GM10847 (cell line): ENCODE results near the gene ANKRD33.

ENCODE experiments used
- POLR2A ChIP-seq: IDR thresholded peaks from 2 replicates; pipeline ENCODE4 v1.6.1; 2011; ENCODE audit not compliant: insufficient read length; ENCODE audit errors: extremely low read depth

ANKRD33 gene

DNA sequence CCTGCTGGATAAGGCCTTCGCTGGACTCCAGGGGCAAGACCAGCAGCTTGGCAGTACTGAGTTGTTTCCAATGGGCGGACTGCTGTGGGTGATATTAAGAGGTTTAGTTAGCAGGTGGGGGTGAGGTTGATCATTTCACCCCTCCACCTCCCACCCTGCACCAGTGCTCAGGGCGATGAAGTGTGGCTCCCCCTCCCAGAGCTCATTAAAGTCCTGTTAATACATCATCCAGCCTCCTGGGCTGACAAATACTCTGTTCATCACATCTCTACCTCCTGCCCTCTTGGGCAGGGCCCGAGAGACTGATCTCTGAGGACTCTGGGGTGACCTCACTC is 37.0 kb upstream of the ANKRD33 start:
- no peak for TF ChIP-seq POLR2A

DNA sequence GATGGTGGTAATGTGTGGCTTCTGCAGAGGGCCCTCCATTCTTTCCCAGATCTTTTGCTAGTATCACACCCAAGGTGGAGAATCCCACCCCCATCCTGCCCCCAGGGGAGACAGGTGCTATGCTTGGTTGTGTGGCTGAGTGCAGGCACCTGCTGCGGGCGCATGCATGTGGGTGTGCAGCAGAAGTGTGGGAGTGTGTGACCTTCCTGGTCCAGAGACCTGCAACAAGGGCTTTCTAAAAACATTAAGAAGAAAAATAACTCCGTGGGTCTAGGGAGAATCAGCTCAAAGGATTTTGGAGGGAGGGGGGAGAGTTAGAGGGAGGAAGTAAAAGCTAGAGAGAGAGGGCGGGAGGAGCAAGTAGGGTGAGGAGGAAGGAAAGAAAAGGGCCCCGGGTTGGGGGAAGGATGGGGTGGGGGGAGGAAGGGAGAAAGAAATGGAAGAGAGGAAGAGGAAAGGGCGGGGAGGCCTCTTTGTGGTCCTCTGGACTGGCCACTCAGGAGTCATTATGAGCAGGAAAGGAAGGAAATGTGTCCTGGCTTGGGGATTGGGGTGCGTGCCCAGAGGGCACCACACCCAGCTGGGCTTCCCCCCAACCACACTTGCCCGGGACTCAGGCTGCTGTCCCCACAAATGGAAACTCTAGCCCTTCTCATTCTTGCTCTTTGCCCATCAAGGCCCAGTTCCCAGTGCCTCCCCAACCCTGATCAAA is 36.3 kb upstream of the ANKRD33 start:
- TF ChIP-seq POLR2A: no peak

DNA sequence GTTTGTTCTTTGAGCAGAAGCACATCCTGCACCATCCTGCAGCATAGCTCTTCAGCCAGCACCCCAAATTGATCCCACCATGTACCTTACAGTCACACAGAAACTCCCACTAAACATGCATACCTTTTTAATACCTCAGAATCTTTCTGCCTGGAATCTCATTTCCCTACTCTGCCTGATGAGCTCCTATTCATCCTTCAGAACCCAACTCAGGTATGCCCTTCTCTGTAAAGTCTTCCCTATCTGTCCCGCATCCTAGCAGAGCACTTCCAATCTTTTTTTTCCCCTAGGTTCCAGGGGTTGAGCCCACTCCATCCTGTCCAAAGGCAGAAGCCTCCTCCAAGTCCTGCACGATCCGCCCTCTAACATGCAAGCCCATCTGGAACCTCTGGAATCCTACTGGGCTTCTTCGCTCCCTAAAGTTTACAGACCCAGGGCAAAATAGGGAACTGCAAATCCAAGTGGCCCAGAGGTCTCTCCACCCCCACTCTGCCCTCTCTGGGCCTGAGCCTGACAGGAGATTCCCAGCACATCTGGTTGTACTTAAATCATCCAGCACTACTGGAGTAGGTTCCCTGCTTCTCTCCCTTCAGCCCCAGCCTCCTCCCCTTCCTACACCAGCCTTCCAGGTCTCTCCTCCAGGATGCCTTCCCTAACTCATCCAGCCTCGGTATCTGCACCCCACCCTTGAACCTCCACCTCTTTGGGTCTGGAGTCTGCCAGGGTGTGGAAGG is 35.3 kb upstream of the ANKRD33 start:
- TF ChIP-seq POLR2A: no peak

DNA sequence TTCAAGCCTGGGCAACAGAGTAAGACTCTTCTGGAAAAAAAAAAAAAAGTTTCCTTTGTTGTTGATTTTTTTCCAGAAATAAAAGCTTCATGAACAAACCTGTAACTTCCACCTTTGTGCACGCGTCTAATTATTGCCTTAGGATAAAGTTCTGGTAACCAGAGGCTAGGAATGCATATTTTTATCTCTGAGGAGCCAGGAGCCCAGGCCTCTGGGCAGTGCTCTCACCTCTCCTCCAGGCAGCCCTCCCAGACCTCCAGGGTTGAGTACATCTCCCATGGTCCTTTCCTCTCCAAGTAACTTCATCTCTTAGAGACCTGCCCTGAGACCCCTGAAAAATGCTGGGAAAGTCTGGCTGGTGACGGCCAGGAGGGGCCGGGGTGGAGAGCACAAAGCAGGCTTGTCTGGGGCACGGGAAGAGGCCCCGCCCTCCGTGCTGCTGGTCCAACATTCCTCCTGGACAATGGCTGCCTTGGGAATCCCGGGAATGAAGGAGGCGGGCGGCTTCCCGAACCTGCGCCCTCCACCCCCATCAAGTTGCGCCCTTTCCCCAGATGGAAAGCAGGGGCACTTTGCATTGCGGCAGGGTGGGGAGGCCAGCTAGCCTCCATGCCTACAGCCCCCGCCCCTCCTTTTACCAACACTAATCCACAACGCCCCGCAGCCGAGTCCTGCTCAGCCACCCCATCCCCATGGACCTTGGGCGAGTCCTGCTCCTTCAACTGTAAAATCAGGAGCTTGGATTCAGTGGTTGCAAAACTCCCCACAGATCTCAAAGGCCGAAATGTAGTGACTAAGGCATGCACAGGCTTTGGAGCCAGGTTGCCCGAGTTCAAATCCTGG is 32.1 kb upstream of the ANKRD33 start:
- no peak for TF ChIP-seq POLR2A

DNA sequence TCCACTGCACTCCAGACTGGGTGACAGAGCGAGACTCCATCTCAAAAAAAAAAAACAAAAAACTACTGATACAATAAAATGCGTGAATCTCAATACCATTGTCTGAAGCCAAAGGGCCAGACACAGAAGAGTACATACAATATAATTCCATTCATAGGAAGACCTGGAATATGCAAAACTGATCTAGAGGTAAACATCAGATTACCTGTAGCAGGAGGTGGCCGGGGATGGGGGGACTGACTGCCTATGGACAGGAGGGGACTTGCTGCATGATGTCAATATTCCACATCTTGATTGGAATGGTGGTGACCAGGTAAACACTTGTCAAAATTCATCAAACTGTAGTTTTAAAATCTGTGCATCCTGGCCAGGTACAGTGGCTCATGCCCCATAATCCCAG is 26.9 kb upstream of the ANKRD33 start:
- no peak for TF ChIP-seq POLR2A

DNA sequence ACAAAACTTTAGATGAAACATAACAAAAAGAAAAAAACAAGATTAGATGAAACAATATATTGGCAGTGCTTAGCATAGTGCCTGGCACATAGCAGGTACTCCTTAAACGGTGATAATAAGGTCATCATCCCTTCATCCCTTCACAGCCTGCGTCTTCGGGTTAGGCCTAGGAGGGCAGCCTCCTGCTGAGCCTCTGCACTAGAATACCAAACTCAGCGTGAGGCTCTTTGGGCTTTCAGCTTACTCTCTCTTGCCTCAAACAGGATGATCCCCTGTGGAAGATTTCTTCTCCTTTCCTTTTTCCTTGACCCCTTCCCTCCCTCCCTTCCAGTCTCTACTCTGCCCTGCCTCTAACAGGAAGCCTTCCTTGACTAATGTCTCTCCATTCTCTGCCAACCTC is 25.0 kb upstream of the ANKRD33 start:
- TF ChIP-seq POLR2A: no peak

DNA sequence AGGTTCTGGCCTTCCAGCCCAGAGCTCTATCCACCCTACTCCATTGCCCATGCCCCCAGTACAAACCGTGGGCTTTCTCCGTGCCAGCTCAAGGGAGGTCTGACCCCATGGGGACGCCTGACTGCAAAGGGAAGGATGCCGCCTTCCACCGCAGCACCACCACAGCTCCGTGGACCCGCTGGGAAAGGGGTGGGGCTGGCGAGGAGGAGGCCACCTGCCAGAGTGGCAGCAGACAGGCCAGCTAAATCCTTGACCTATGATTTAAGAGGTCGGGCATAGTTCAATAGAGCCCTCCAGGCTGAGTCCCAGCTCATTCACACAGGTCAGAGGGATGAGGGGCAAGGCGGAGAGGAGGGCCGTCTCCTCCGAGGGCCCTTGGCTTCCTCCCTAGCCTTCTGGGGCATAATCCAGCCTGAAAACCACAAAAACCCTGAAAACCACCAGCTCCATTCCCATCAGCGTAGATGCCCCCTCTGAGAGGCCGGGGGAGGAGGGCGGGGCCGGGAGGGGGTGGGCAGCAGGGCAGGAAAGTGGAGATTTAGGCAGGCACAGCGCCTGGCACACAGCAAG is 24.5 kb upstream of the ANKRD33 start:
- no peak for TF ChIP-seq POLR2A

DNA sequence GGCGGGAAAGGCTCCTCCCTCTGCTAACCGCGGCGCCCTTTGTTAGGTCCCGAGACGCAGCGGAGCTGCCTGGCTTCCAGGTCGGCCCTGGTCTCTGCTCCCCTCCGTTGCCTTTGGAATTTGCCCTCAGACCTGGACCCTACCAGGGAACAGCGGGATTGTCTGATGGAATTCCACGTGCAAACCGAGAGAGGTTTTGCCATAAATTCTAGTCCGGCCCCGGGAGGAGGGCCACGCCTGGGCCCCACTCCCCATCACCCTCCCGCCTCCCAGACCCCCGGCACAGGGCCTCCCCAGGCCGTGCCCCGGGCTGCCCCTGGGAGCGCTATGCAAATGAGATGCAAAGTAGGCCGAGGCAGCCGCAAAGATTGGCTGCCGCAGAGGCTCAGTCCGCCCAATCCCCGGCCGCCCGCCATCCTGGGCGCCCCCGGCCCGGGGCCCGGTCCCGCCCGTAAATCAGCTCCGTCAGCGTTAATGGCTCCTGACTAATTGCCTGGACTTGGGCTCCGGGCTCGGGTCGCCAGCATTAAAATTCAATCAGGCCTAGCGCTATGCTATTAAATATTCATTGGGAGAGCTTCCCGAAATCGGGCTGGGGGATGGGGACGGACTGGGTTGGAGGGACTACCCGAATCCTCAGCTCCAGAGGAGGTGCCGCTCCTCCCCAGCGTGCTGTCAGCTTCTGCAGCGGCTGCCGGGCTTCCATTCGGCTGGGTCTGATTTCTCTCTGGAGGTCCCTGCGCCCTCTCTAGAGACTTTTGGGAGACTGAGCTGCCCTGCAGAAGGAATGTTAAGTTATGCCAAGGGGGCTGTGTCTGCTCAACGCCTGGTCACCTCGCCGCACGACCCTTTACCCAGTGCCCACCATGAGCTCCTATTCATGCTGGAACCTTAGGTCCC is 23.7 kb upstream of the ANKRD33 start:
- no peak for TF ChIP-seq POLR2A

DNA sequence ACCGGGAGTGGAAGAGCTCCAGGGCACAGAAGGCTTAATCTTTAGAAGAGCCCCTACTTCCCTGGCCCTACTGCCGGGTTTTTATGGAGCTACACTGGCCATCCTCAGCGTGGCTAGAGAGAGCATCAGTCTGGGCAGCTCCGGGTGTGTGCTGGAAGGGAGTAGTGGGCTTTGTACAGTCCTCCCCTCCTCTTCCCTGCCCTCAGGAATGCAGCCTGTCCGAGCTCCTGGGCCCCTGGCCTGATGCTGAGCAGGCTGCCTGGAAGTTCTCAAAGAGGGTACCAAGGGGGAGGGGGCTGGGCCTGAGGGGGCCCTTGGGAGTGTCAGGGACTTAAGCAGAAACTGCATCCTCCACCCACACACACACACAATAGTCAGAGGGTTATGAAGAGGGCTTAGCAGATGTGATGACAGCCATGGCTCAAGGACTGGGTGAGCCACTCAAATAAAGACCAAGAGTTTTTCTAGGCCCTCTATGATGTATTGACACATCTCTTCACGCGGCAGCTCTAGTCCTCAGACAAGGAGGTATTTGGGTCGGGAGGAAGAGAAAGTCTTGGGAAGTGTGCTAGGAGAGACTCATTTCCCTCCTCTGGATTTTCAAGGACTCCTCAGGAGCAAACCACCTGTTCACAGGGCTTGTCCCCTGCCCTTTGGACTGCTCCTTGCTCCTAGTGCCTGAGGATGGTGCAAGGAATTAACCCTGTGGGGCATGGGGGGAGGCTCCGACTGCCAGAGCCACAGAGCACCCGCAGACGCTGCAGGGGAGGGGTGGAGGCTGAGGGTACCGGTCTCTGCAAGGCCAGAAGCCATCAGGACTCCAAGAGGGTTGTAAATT is 22.9 kb upstream of the ANKRD33 start:
- no peak for TF ChIP-seq POLR2A

DNA sequence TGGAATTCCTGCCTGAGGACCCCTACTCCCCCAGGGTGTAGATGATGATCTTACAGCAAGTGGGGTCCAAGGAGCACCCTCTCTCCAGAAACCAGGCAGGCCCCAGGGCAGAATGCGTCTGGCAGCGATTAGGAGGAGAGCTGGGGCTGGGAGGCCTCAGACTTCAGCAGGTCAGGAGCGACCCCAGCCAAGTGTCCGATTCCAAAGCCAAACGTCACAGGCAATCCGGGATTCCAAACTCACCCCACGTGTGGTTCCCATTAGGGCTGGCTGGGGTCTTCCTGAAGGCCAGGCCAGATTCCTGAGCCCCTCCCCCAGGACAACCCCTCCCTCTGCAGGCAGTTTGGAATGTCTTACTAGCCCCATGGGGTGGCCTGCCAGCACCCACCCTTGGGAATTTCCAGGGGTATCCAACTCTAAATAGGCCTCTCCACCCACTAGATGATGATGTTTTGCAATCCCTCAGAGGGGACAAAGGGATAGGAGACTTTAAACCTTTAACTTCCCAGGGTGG is 22.1 kb upstream of the ANKRD33 start:
- TF ChIP-seq POLR2A: no peak

DNA sequence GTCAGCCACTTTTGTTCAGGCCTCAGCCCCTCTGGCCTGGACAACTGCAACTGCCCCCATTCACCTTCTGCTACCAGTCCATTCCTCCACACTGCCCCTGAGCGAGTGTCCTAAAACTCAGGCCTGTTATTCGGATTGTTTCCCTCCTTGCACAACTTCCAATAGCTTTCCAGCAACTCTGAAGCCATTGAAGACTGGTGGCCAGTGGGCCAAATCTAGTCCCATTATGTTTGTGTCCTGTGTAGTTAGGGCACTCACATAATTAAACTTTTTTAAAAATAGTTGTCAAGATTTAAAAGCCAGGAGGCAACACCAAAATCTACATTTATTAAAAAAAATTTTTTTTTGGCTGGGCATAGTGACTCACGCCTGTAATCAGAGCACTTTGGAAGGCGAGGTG is 21.6 kb upstream of the ANKRD33 start:
- TF ChIP-seq POLR2A: no peak

DNA sequence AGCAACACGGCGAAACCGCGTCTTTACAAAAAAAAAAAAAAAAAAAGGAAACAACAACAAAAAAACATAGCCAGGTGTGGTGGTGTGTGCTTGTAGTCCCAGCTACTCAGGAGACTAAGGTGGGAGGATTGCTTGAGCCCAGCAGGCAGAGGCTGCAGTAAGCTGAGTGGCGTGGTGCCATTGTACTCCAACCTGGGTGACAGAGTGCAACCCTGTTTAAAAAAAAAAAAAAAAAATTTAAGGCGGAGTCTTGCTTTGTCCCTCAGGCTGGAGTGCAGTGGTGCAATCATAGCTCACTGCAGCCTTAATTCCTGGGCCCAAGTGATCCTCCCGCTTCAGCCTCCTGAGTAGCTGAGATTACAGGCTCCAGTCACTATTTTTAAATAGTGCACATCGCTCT is 21.1 kb upstream of the ANKRD33 start:
- TF ChIP-seq POLR2A: no peak

DNA sequence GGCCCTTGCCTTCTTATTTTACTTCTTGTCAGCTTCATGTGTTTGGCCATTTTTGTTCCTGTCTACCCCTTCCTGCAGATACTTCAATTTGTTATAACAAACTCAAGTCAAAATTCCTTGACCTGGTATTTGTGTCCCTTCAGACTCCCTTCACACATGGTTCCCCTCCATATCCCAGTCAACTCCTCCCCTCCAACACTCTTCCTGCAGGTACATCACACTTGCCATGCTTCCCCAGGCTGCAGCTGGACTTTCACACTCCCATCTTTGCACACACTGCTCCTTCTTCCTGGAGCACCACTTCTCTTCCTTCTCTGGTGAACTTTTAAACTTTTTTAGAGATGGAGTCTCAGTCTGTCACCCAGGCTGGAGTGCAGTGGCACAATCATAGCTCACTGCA is 20.5 kb upstream of the ANKRD33 start:
- no peak for TF ChIP-seq POLR2A

DNA sequence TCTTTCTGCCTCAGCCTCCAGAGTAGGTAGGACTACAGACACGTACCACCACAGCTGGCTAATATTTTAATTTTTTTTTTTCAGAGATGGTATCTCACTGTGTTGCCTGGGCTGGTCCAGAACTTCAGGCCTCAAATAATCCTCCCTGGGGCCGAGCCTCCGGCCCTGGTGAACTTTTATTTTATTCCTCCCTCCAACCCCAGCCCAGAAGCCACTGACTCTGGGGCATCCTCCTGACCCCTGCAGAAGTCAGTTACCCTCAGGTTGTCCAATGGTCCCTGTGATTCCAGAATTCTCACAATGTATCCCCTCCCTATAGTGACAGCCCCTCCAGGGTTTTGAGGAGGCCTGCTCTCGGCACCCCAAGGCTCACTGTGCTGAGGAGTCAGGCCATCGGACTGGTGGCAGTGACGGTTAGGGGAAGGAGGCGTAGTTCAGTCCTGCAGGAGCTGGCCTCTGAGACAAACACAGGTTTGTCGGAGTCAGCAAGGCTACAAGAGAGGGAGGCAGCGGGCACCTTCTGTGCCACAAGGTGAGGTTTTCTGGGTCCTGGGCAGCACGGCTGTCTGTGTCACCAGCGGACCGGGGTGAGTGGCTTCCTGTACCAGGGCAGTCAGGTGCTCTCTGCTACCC is 20.0 kb upstream of the ANKRD33 start:
- TF ChIP-seq POLR2A: no peak
